Measurements from ENCODE around the gene NAV2.

GRCh38 chr11:19766810-19767209 lies 54.2 kb downstream of the NAV2 start:
- TF ChIP-seq CTCF (IDR thresholded peaks at IDR 0.05; ENCODE audit: low read length) (no peak), EZH2 (optimal IDR thresholded peaks at IDR 0.05; ENCODE audit: low read depth, low read length) (no peak), EZH2phosphoT487 (IDR thresholded peaks at IDR 0.05; ENCODE audit: low read length) (no peak)
